ENCODE data around the gene FYB1. TPM values are rescaled to one million over a fixed set of nuclear protein-coding genes. Genes with fewer than 3 reads are reported as not detected.
A peak's percentile ranks its signal among the peaks of the same experiment; 100 is the strongest.

The FYB1 gene
- total RNA-seq, 1 experiment from 2014 or later = 0.42 TPM

GRCh38 chr5:39156082-39156481 is 63.3 kb downstream of the FYB1 start (continued):
- no peak for TF ChIP-seq CTCF (IDR thresholded peaks at IDR 0.05 in 2 of 3, conservative IDR thresholded peaks at IDR 0.05 in 1 of 3; ENCODE audit: borderline replicate concordance in 1 of 3, insufficient read depth in 1 of 3, low read depth in 2 of 3, low read length in 2 of 3)

- Histone ChIP-seq H3K27ac (ENCODE audit: low read depth, low read length) (no peak overlapping the region), H3K4me2 (ENCODE audit: low read length) (no peak overlapping the region), H3K4me1 (ENCODE audit: control insufficient read depth in 1 of 2, insufficient read depth in 2 of 2, low read length in 2 of 2) (no peaks in the 10 kb centered on the region), H2AFZ (ENCODE audit: low read depth, low read length, poor library complexity, severe bottlenecking) (no peak overlapping the region), H3K9me3 (ENCODE audit: control insufficient read depth in 1 of 2, insufficient read depth in 1 of 2, low read depth in 1 of 2, low read length in 2 of 2) (no peaks in the 10 kb centered on the region), H3K79me2 (ENCODE audit: insufficient read depth, low read length) (no peaks in the 10 kb centered on the region), H4K20me1 (ENCODE audit: insufficient read depth) (no peaks in the 10 kb centered on the region), H3K27me3 (ENCODE audit: insufficient read depth, low read length) (no peaks in the 10 kb centered on the region), H3K36me3 (ENCODE audit: control insufficient read depth in 1 of 2, insufficient read depth in 2 of 2, low read length in 2 of 2) (no peaks in the 10 kb centered on the region), H3K9me2 (ENCODE audit: insufficient read depth) (no peaks in the 10 kb centered on the region), H3K4me3 (replicated peaks in 1 of 2; ENCODE audit: low read depth in 1 of 2, low read length in 2 of 2) (no peak overlapping the region), H3K9ac (ENCODE audit: low read length) (no peak overlapping the region)
- ATAC-seq (no peak), DNase-seq (ENCODE audit: low read depth, low spot score) (no peak)
- intact Hi-C loops (cut with micrococcal nuclease) = no loop called here
- no peak for TF ChIP-seq SRF (IDR thresholded peaks at IDR 0.05; ENCODE audit: low read depth)
- RAD21 ChIA-PET (ENCODE audit: low non-redundant PET in 1 of 2, low total read pairs in 2 of 2, uncharacterized antibody in 2 of 2, unreplicated experiment in 2 of 2) = no interaction called here
- no TSS peak for BruUV-seq (replicated peaks)
- POLR2A ChIA-PET = no interaction called here
- CTCF ChIA-PET = no interaction called here
These were observed 67.6 kb downstream of the FYB1 start for GRCh38 chr5:39151745-39152144.

GRCh38 chr5:39149966-39150365 is 69.4 kb downstream of the FYB1 start:
- H4K20me1 ChIP-seq (ENCODE audit: insufficient read depth) = no peaks in the 10 kb centered on the region
- H3K4me2 ChIP-seq (ENCODE audit: low read length) = no peak overlapping the region
- H3K27me3 ChIP-seq (ENCODE audit: insufficient read depth, low read length) = no peaks in the 10 kb centered on the region
- no TSS peak for BruUV-seq (replicated peaks)
- peak overlapping the region; percentile 73 for H2AFZ ChIP-seq (ENCODE audit: low read depth, low read length, poor library complexity, severe bottlenecking)
- ChIA-PET CTCF (interaction anchor here (1.0 kb wide), 1 partner anchor 68 kb away, joined by 3 read pairs; no protein-coding TSS in a partner anchor), RAD21 (ENCODE audit: low non-redundant PET in 1 of 2, low total read pairs in 2 of 2, uncharacterized antibody in 2 of 2, unreplicated experiment in 2 of 2) (no interaction called here), POLR2A (no interaction called here)
- ATAC-seq (no peak), DNase-seq (ENCODE audit: low read depth, low spot score) (no peak)
- H3K27ac ChIP-seq (ENCODE audit: low read depth, low read length) = no peak overlapping the region
- H3K9me2 ChIP-seq (ENCODE audit: insufficient read depth) = no peaks in the 10 kb centered on the region
- no peak overlapping the region for H3K4me3 ChIP-seq (replicated peaks in 1 of 2; ENCODE audit: low read depth in 1 of 2, low read length in 2 of 2)
- no peaks in the 10 kb centered on the region for H3K9me3 ChIP-seq (ENCODE audit: control insufficient read depth in 1 of 2, insufficient read depth in 1 of 2, low read depth in 1 of 2, low read length in 2 of 2)
- TF ChIP-seq ELF1 (IDR thresholded peaks at IDR 0.05; ENCODE audit: borderline replicate concordance, low read depth) (no peak), TCF7L2 (IDR thresholded peaks at IDR 0.05; ENCODE audit: borderline replicate concordance, extremely low read depth, insufficient read depth, insufficient read length) (no peak), FOSL1 (IDR thresholded peaks at IDR 0.05; ENCODE audit: low read depth) (no peak), ATF3 (IDR thresholded peaks at IDR 0.05) (no peak), EGR1 (IDR thresholded peaks at IDR 0.05; ENCODE audit: low read depth) (no peak), SIN3A (IDR thresholded peaks at IDR 0.05; ENCODE audit: low read depth) (no peak), CTCF (IDR thresholded peaks at IDR 0.05 in 2 of 3, conservative IDR thresholded peaks at IDR 0.05 in 1 of 3; ENCODE audit: borderline replicate concordance in 1 of 3, insufficient read depth in 1 of 3, low read depth in 2 of 3, low read length in 2 of 3) (no peak), POLR2A (IDR thresholded peaks at IDR 0.05; ENCODE audit: borderline replicate concordance, extremely low read depth, insufficient read depth, insufficient read length) (no peak), CBX3 (IDR thresholded peaks at IDR 0.05; ENCODE audit: low read depth) (no peak), RAD21 (IDR thresholded peaks at IDR 0.05; ENCODE audit: low read depth) (no peak), SP1 (IDR thresholded peaks at IDR 0.05; ENCODE audit: low read depth) (no peak), SRF (IDR thresholded peaks at IDR 0.05; ENCODE audit: low read depth) (no peak), POLR2AphosphoS5 (IDR thresholded peaks at IDR 0.05; ENCODE audit: low read depth, low read length) (no peak)
- intact Hi-C loops (cut with micrococcal nuclease) = loop anchor here (1.0 to 5.0 kb wide), 3 partner anchors 133 to 420 kb away; no protein-coding TSS in a partner anchor
- H3K9ac ChIP-seq (ENCODE audit: low read length) = no peak overlapping the region
- no peaks in the 10 kb centered on the region for H3K4me1 ChIP-seq (ENCODE audit: control insufficient read depth in 1 of 2, insufficient read depth in 2 of 2, low read length in 2 of 2)
- no peaks in the 10 kb centered on the region for H3K79me2 ChIP-seq (ENCODE audit: insufficient read depth, low read length)
- no peaks in the 10 kb centered on the region for H3K36me3 ChIP-seq (ENCODE audit: control insufficient read depth in 1 of 2, insufficient read depth in 2 of 2, low read length in 2 of 2)

Measured in HCT116 (cell line).